HCT116 (cell line): Measurements from ENCODE around the gene DGKZ. TPM values are rescaled to one million over a fixed set of nuclear protein-coding genes. Genes with fewer than 3 reads are reported as not detected.

ENCODE experiments used
- ATAC-seq: fragments of 200-7000 bp; cut with Tn5 transposase; 2 replicates; pipeline ENCODE4 v1.9.1; 2020; ENCODE audit warnings: mild to moderate bottlenecking, moderate library complexity
- BruUV-seq: library from RNA; stranded (reverse); fragments of 400-500 nt; replicated peaks from 2 replicates; lab custom pipeline; 2021; lab: Mats Ljungman, UMichigan
- CTCF ChIA-PET: fragments of 300-600 bp; sonication (Branson Sonifier 250); formaldehyde crosslinking; loops from one replicate; lab custom pipeline; 2021; ENCODE audit warnings: antibody characterized with exemption; lab: Charles Lee
- POLR2A ChIA-PET: fragments of 300-600, 350-600 bp; sonication (Branson Sonifier 250); formaldehyde crosslinking; loops from one replicate; lab custom pipeline; 2021; ENCODE audit warnings: antibody characterized with exemption; lab: Charles Lee
- RAD21 ChIA-PET, 2 experiments: fragments of 300-600 bp; sonication (Branson Sonifier 250); formaldehyde crosslinking; loops; one replicate each; lab custom pipeline; 2023; ENCODE audit warnings: low total read pairs in 2 of 2; ENCODE audit not compliant: uncharacterized antibody in 2 of 2, unreplicated experiment in 2 of 2, low non-redundant PET in 1 of 2; lab: Charles Lee
- DNase-seq: peaks from one replicate; pipeline ENCODE4 v3.0.0-alpha.2; 2010; ENCODE audit warnings: low read depth, low spot score
- H2AFZ ChIP-seq: fragments of 200-600 bp; shearing (Covaris generic), sonication (generic); 2 replicates; pipeline ENCODE4 v1.6.1; 2017; ENCODE audit warnings: low read depth, mixed run types, mixed read lengths, antibody characterized with exemption, low read length; ENCODE audit not compliant: poor library complexity, severe bottlenecking
- H3K27ac ChIP-seq: 2 replicates; pipeline ENCODE4 v1.5.1; 2012; ENCODE audit warnings: low read depth, low read length
- H3K27me3 ChIP-seq: fragments of 200-600 bp; sonication (generic); 2 replicates; pipeline ENCODE4 v1.6.1; 2016; ENCODE audit warnings: mixed run types, low read length, mixed read lengths; ENCODE audit not compliant: insufficient read depth
- H3K36me3 ChIP-seq, 2 experiments: fragments of 200-500 bp in 1 of 2; fragments of 200-600 bp in 1 of 2; sonication (Bioruptor generic) in 1 of 2; sonication (generic) in 1 of 2; 2 replicates each; pipeline versions ENCODE4 v1.5.1 to v1.6.1; 2014 to 2016; ENCODE audit warnings: low read length in 2 of 2, inconsistent platforms in 1 of 2, mixed read lengths in 1 of 2, mixed run types in 1 of 2; ENCODE audit not compliant: insufficient read depth in 2 of 2, control insufficient read depth in 1 of 2
- H3K4me1 ChIP-seq, 2 experiments: fragments of 200-600 bp in 1 of 2; sonication (generic) in 1 of 2; 2 replicates each; pipeline versions ENCODE4 v1.5.1 to v1.6.1; 2012 to 2017; ENCODE audit warnings: low read length in 2 of 2, inconsistent platforms in 1 of 2, mild to moderate bottlenecking in 1 of 2, mixed read lengths in 1 of 2, mixed run types in 1 of 2, moderate library complexity in 1 of 2; ENCODE audit not compliant: insufficient read depth in 2 of 2, control insufficient read depth in 1 of 2
- H3K4me2 ChIP-seq: fragments of 200-600 bp; sonication (generic); 2 replicates; pipeline ENCODE4 v1.6.1; 2017; ENCODE audit warnings: mixed run types, low read length, mixed read lengths
- H3K4me3 ChIP-seq, 2 experiments: fragments of 200-600 bp in 1 of 2; sonication (generic) in 1 of 2; replicated peaks in 1 of 2; 2 replicates each; pipeline ENCODE4 v1.5.1; 2011 to 2016; ENCODE audit warnings: low read length in 2 of 2, control low read depth in 1 of 2, low read depth in 1 of 2, mild to moderate bottlenecking in 1 of 2, mixed read lengths in 1 of 2, mixed run types in 1 of 2
- H3K79me2 ChIP-seq: fragments of 200-600 bp; sonication (generic); 2 replicates; pipeline ENCODE4 v1.6.1; 2017; ENCODE audit warnings: mild to moderate bottlenecking, mixed run types, low read length, moderate library complexity, mixed read lengths; ENCODE audit not compliant: insufficient read depth
- H3K9ac ChIP-seq: fragments of 200-600 bp; sonication (generic); 2 replicates; pipeline ENCODE4 v1.6.1; 2016; ENCODE audit warnings: low read length, mixed read lengths
- H3K9me2 ChIP-seq: fragments of 200-600 bp; sonication (generic), shearing (Covaris generic); 2 replicates; pipeline ENCODE4 v1.6.1; 2017; ENCODE audit warnings: mixed run types, mild to moderate bottlenecking, moderate library complexity; ENCODE audit not compliant: insufficient read depth
- H3K9me3 ChIP-seq, 2 experiments: fragments of 200-500 bp in 1 of 2; fragments of 200-600 bp in 1 of 2; sonication (Bioruptor generic) in 1 of 2; sonication (generic) in 1 of 2; 2 replicates each; pipeline ENCODE4 v1.6.1; 2014 to 2017; ENCODE audit warnings: low read length in 2 of 2, mixed read lengths in 2 of 2, inconsistent platforms in 1 of 2, low read depth in 1 of 2, mild to moderate bottlenecking in 1 of 2, mixed run types in 1 of 2, moderate library complexity in 1 of 2; ENCODE audit not compliant: control insufficient read depth in 1 of 2, insufficient read depth in 1 of 2
- H4K20me1 ChIP-seq: fragments of 200-600 bp; sonication (generic), shearing (Covaris generic); 2 replicates; pipeline ENCODE4 v1.6.1; 2017; ENCODE audit warnings: mixed run types, mild to moderate bottlenecking, moderate library complexity; ENCODE audit not compliant: insufficient read depth
- CBX3 ChIP-seq: IDR thresholded peaks from 2 replicates; pipeline ENCODE4 v1.6.1; 2012; ENCODE audit warnings: low read depth
- EGR1 ChIP-seq: IDR thresholded peaks from 2 replicates; pipeline ENCODE4 v1.6.1; 2012; ENCODE audit warnings: low read depth
- ELF1 ChIP-seq: IDR thresholded peaks from 2 replicates; pipeline ENCODE4 v1.6.1; 2012; ENCODE audit warnings: low read depth, borderline replicate concordance
- EZH2 ChIP-seq: fragments of 200-600 bp; sonication (generic); IDR thresholded peaks from 2 replicates; pipeline ENCODE4 v1.6.1; 2017; ENCODE audit warnings: antibody characterized with exemption, mixed run types
- JUND ChIP-seq: IDR thresholded peaks from 2 replicates; pipeline ENCODE4 v1.6.1; 2012
- MAX ChIP-seq: IDR thresholded peaks from 2 replicates; pipeline ENCODE4 v1.6.1; 2012
- POLR2A ChIP-seq: IDR thresholded peaks from 2 replicates; pipeline ENCODE4 v1.7.0; 2011; ENCODE audit warnings: borderline replicate concordance; ENCODE audit not compliant: insufficient read depth, insufficient read length; ENCODE audit errors: extremely low read depth
- POLR2AphosphoS5 ChIP-seq: IDR thresholded peaks from 2 replicates; pipeline ENCODE4 v1.6.1; 2011; ENCODE audit warnings: mild to moderate bottlenecking, low read depth, low read length, moderate library complexity
- RAD21 ChIP-seq: IDR thresholded peaks from 2 replicates; pipeline ENCODE4 v1.6.1; 2012; ENCODE audit warnings: low read depth, mild to moderate bottlenecking
- SIN3A ChIP-seq: IDR thresholded peaks from 2 replicates; pipeline ENCODE4 v1.6.1; 2012; ENCODE audit warnings: low read depth
- SRF ChIP-seq: IDR thresholded peaks from 2 replicates; pipeline ENCODE4 v1.6.1; 2012; ENCODE audit warnings: low read depth
- YY1 ChIP-seq: IDR thresholded peaks from 2 replicates; pipeline ENCODE4 v1.6.1; 2011; ENCODE audit warnings: low read length, low read depth, moderate library complexity, mild to moderate bottlenecking; ENCODE audit not compliant: insufficient replicate concordance; ENCODE audit errors: extremely low read depth
- ZNF274 ChIP-seq: fragments of 200-500 bp; sonication (Bioruptor generic); IDR thresholded peaks from 2 replicates; pipeline ENCODE4 v1.6.1; 2014; ENCODE audit warnings: mild to moderate bottlenecking, low read depth, low read length, inconsistent platforms
- intact Hi-C: fragments of 100-400 bp; cut with micrococcal nuclease; formaldehyde crosslinking; loops from 2 replicates; pipeline ENCODE4 v1.10.0; 2022
- total RNA-seq: library from RNA; stranded (reverse); gene quantifications from one replicate; pipeline ENCODE4 v1.2.1, GENCODE V29; 2021; ENCODE audit not compliant: unreplicated experiment
- TF ChIP-seq, protein P1 (sequence below), 3 experiments: fragments of 200-600 bp in 1 of 3; sonication (generic) in 1 of 3; IDR thresholded peaks in 2 of 3; conservative IDR thresholded peaks in 1 of 3; 2 replicates each; pipeline ENCODE4 v1.5.1; 2012 to 2017; ENCODE audit warnings: low read depth in 2 of 3, low read length in 2 of 3, antibody characterized with exemption in 1 of 3, borderline replicate concordance in 1 of 3, control low read depth in 1 of 3, mild to moderate bottlenecking in 1 of 3, mixed read lengths in 1 of 3, mixed run types in 1 of 3, moderate library complexity in 1 of 3; ENCODE audit not compliant: insufficient read depth in 1 of 3
- TF ChIP-seq, protein P2 (sequence below): IDR thresholded peaks from 2 replicates; pipeline ENCODE4 v1.6.1; 2011; ENCODE audit warnings: mild to moderate bottlenecking, low read length, moderate library complexity; ENCODE audit not compliant: insufficient replicate concordance; ENCODE audit errors: extremely low read depth
- TF ChIP-seq, protein P3 (sequence below): IDR thresholded peaks from 2 replicates; pipeline ENCODE4 v1.6.1; 2012; ENCODE audit warnings: low read depth

The DGKZ gene
- total RNA-seq, 1 experiment from 2014 or later, result 70.2 TPM

DNA sequence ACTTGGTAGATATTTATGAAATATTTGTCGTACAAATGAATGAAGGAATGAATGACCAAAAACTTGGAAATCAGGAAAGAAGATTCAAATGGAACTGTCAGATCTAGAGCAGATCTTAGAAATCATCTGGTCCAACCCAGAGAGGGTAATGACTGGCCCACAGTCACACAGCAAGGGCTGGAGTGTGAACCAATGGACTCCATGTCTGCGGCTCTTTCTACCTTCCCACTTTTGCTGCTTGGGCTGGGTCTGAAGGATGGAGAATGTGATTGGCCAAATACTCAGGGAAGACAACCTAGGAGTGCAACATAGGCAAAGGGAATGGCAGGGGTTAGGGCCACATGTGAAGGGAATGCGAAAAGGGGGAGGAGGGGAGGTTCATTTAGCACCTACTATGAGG, 5.8 kb upstream of the DGKZ start (continued):
- TF ChIP-seq, protein P1, sequence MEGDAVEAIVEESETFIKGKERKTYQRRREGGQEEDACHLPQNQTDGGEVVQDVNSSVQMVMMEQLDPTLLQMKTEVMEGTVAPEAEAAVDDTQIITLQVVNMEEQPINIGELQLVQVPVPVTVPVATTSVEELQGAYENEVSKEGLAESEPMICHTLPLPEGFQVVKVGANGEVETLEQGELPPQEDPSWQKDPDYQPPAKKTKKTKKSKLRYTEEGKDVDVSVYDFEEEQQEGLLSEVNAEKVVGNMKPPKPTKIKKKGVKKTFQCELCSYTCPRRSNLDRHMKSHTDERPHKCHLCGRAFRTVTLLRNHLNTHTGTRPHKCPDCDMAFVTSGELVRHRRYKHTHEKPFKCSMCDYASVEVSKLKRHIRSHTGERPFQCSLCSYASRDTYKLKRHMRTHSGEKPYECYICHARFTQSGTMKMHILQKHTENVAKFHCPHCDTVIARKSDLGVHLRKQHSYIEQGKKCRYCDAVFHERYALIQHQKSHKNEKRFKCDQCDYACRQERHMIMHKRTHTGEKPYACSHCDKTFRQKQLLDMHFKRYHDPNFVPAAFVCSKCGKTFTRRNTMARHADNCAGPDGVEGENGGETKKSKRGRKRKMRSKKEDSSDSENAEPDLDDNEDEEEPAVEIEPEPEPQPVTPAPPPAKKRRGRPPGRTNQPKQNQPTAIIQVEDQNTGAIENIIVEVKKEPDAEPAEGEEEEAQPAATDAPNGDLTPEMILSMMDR (IDR thresholded peaks at IDR 0.05 in 2 of 3, conservative IDR thresholded peaks at IDR 0.05 in 1 of 3; ENCODE audit: borderline replicate concordance in 1 of 3, insufficient read depth in 1 of 3, low read depth in 2 of 3, low read length in 2 of 3), result no peak
- TF ChIP-seq POLR2AphosphoS5, result no peak
- TF ChIP-seq MAX, result no peak
- TF ChIP-seq POLR2A, result no peak
- TF ChIP-seq YY1, result no peak

DNA sequence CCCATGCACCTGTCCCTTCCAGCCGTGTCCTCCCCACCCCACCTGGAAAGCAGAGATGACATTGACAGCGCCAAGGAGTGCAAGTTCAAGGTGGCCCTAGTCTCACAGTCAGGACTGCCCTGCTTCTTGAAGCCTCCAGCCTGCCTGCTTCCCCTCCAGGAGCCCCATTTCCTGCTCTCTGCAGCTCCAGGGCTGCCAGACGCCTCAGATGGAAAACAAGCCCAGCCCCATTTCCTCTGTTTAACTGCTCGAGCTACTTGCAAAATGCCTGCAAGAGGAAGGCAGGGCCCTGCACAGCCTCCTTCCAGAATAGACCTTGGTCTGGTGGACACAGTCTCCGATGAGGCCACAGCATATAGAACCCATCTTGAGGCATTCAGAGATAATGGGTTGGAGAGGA, 5.0 kb upstream of the DGKZ start:
- no peaks in the 10 kb centered on the region for H3K9me3 ChIP-seq
- H3K9ac ChIP-seq, result no peak overlapping the region
- no TSS peak for BruUV-seq
- no peak overlapping the region for H3K27ac ChIP-seq
- no peaks in the 10 kb centered on the region for H3K36me3 ChIP-seq
- H3K4me1 ChIP-seq, result peaks cover 3 to 22% of the 10 kb centered on the region in 2 experiments; a peak in 3 of 4 replicates
- H3K4me3 ChIP-seq, result no peak overlapping the region
- H2AFZ ChIP-seq, result no peak overlapping the region
- no peaks in the 10 kb centered on the region for H3K27me3 ChIP-seq
- RAD21 ChIA-PET, result no interaction called here
- intact Hi-C loops, result no loop called here
- DNase-seq (no peak), ATAC-seq (no peak)
- no peaks in the 10 kb centered on the region for H3K9me2 ChIP-seq
- H4K20me1 ChIP-seq, result no peaks in the 10 kb centered on the region
- CTCF ChIA-PET, result interaction anchor here (1.2 to 2.3 kb wide), 2 partner anchors 10 to 27 kb away, joined by 3 to 8 read pairs; no protein-coding TSS in a partner anchor
- TF ChIP-seq EGR1 (no peak), EZH2 (no peak), MAX (no peak), RAD21 (no peak), JUND (no peak), SIN3A (no peak), CBX3 (no peak), POLR2A (no peak), ELF1 (no peak), SRF (no peak), POLR2AphosphoS5 (no peak), YY1 (no peak), ZNF274 (no peak)
- TF ChIP-seq, protein P2, sequence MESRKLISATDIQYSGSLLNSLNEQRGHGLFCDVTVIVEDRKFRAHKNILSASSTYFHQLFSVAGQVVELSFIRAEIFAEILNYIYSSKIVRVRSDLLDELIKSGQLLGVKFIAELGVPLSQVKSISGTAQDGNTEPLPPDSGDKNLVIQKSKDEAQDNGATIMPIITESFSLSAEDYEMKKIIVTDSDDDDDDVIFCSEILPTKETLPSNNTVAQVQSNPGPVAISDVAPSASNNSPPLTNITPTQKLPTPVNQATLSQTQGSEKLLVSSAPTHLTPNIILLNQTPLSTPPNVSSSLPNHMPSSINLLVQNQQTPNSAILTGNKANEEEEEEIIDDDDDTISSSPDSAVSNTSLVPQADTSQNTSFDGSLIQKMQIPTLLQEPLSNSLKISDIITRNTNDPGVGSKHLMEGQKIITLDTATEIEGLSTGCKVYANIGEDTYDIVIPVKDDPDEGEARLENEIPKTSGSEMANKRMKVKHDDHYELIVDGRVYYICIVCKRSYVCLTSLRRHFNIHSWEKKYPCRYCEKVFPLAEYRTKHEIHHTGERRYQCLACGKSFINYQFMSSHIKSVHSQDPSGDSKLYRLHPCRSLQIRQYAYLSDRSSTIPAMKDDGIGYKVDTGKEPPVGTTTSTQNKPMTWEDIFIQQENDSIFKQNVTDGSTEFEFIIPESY, result no peak
- TF ChIP-seq, protein P3, sequence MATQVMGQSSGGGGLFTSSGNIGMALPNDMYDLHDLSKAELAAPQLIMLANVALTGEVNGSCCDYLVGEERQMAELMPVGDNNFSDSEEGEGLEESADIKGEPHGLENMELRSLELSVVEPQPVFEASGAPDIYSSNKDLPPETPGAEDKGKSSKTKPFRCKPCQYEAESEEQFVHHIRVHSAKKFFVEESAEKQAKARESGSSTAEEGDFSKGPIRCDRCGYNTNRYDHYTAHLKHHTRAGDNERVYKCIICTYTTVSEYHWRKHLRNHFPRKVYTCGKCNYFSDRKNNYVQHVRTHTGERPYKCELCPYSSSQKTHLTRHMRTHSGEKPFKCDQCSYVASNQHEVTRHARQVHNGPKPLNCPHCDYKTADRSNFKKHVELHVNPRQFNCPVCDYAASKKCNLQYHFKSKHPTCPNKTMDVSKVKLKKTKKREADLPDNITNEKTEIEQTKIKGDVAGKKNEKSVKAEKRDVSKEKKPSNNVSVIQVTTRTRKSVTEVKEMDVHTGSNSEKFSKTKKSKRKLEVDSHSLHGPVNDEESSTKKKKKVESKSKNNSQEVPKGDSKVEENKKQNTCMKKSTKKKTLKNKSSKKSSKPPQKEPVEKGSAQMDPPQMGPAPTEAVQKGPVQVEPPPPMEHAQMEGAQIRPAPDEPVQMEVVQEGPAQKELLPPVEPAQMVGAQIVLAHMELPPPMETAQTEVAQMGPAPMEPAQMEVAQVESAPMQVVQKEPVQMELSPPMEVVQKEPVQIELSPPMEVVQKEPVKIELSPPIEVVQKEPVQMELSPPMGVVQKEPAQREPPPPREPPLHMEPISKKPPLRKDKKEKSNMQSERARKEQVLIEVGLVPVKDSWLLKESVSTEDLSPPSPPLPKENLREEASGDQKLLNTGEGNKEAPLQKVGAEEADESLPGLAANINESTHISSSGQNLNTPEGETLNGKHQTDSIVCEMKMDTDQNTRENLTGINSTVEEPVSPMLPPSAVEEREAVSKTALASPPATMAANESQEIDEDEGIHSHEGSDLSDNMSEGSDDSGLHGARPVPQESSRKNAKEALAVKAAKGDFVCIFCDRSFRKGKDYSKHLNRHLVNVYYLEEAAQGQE, result no peak
- H3K79me2 ChIP-seq, result no peaks in the 10 kb centered on the region
- POLR2A ChIA-PET, result no interaction called here
- no peak overlapping the region for H3K4me2 ChIP-seq
